ENCODE results near the gene TYRO3. TPM values are rescaled to one million over a fixed set of nuclear protein-coding genes. Genes with fewer than 3 reads are reported as not detected.

Gene TYRO3
- total and polyA plus RNA-seq, 2 donors (not counting 1 experiment from before 2014, with no cell fraction given): 0.05 TPM; not detected in 1

GRCh38 chr15:41577863-41578735 is 19.1 kb downstream of the TYRO3 start:
- CTCF ChIA-PET: interaction anchor here (1.9 kb wide), 1 partner anchor 25 kb away, joined by 6 read pairs; no protein-coding TSS in a partner anchor
- Histone ChIP-seq H3K4me3 (ENCODE audit: control extremely low read depth in 1 of 5, extremely low read depth in 1 of 5, insufficient read depth in 1 of 5, low read depth in 2 of 5, low read length in 4 of 5) (no peak overlapping the region), H3K9ac (ENCODE audit: low read length) (no peak overlapping the region), H3K27me3 (replicated peaks in 1 of 4; ENCODE audit: control extremely low read depth in 1 of 4, control insufficient read depth in 3 of 4, insufficient read depth in 4 of 4, low read length in 3 of 4) (no peaks in the 10 kb centered on the region), H3K79me2 (ENCODE audit: control insufficient read depth, insufficient read depth, low read length) (no peaks in the 10 kb centered on the region), H3K4me2 (replicated peaks; ENCODE audit: low read depth, low read length, poor library complexity, severe bottlenecking) (no peak overlapping the region), H3K9me3 (ENCODE audit: control extremely low read depth in 1 of 3, control insufficient read depth in 2 of 3, insufficient read depth in 1 of 3, low read length in 2 of 3) (no peaks in the 10 kb centered on the region), H3K4me1 (ENCODE audit: control insufficient read depth in 2 of 2, insufficient read depth in 2 of 2, low read length in 2 of 2) (no peaks in the 10 kb centered on the region), H4K20me1 (ENCODE audit: control insufficient read depth, insufficient read depth, low read length, poor library complexity, severe bottlenecking) (no peaks in the 10 kb centered on the region), H2AFZ (ENCODE audit: insufficient read depth, low read depth, low read length, poor library complexity, severe bottlenecking) (no peak overlapping the region), H3K27ac (ENCODE audit: low read length in 2 of 2) (no peak overlapping the region), H3K36me3 (replicated peaks in 1 of 2; ENCODE audit: control extremely low read depth in 1 of 2, control insufficient read depth in 1 of 2, extremely low read depth in 1 of 2, insufficient read depth in 2 of 2, low read length in 1 of 2) (no peaks in the 10 kb centered on the region)
- 93% methylated on average over 12 of the region's 12 CpGs for WGBS (ENCODE audit: insufficient coverage)
- intact Hi-C loops (cut with micrococcal nuclease): no loop called here
- Mint-ChIP-seq H3K4me1 (no peaks in the 10 kb centered on the region), H3K27ac (no peak overlapping the region), H3K27me3 (peaks cover 21% of the 10 kb centered on the region), H3K4me3 (no peak overlapping the region), H3K9me3 (ENCODE audit: insufficient read depth) (no peaks in the 10 kb centered on the region)
- POLR2A ChIA-PET: no interaction called here
- no peak for DNase-seq
- ATAC-seq (ENCODE audit: low read depth): no peak
- TF ChIP-seq CTCF (IDR thresholded peaks at IDR 0.05) (no peak), EZH2 (IDR thresholded peaks at IDR 0.05; ENCODE audit: borderline replicate concordance, insufficient read depth, low read depth, low read length, poor library complexity, severe bottlenecking) (no peak)

- Histone ChIP-seq H3K4me1 (ENCODE audit: control insufficient read depth in 2 of 2, insufficient read depth in 2 of 2, low read length in 2 of 2) (no peaks in the 10 kb centered on the region), H3K9me3 (ENCODE audit: control extremely low read depth in 1 of 3, control insufficient read depth in 2 of 3, insufficient read depth in 1 of 3, low read length in 2 of 3) (no peaks in the 10 kb centered on the region), H2AFZ (ENCODE audit: insufficient read depth, low read depth, low read length, poor library complexity, severe bottlenecking) (no peak overlapping the region), H3K4me3 (ENCODE audit: control extremely low read depth in 1 of 5, extremely low read depth in 1 of 5, insufficient read depth in 1 of 5, low read depth in 2 of 5, low read length in 4 of 5) (no peak overlapping the region), H3K36me3 (replicated peaks in 1 of 2; ENCODE audit: control extremely low read depth in 1 of 2, control insufficient read depth in 1 of 2, extremely low read depth in 1 of 2, insufficient read depth in 2 of 2, low read length in 1 of 2) (no peaks in the 10 kb centered on the region), H3K4me2 (replicated peaks; ENCODE audit: low read depth, low read length, poor library complexity, severe bottlenecking) (no peak overlapping the region), H4K20me1 (ENCODE audit: control insufficient read depth, insufficient read depth, low read length, poor library complexity, severe bottlenecking) (no peaks in the 10 kb centered on the region), H3K27me3 (replicated peaks in 1 of 4; ENCODE audit: control extremely low read depth in 1 of 4, control insufficient read depth in 3 of 4, insufficient read depth in 4 of 4, low read length in 3 of 4) (peaks cover 0 to 6% (median 2%) of the 10 kb centered on the region in 4 experiments), H3K9ac (ENCODE audit: low read length) (no peak overlapping the region), H3K79me2 (ENCODE audit: control insufficient read depth, insufficient read depth, low read length) (no peaks in the 10 kb centered on the region), H3K27ac (ENCODE audit: low read length in 2 of 2) (no peak overlapping the region)
- no peak for TF ChIP-seq EZH2 (IDR thresholded peaks at IDR 0.05; ENCODE audit: borderline replicate concordance, insufficient read depth, low read depth, low read length, poor library complexity, severe bottlenecking)
- TF ChIP-seq CTCF (IDR thresholded peaks at IDR 0.05): no peak
- no peaks in the 10 kb centered on the region for H3K4me1 Mint-ChIP-seq
- CTCF ChIA-PET: no interaction called here
- DNase-seq: no peak
- ATAC-seq (ENCODE audit: low read depth): no peak
- WGBS (ENCODE audit: insufficient coverage): 87% methylated on average over 9 of the region's 9 CpGs
- no peaks in the 10 kb centered on the region for H3K9me3 Mint-ChIP-seq (ENCODE audit: insufficient read depth)
- H3K27ac Mint-ChIP-seq: no peak overlapping the region
- POLR2A ChIA-PET: no interaction called here
- H3K27me3 Mint-ChIP-seq: peaks cover 21% of the 10 kb centered on the region
- intact Hi-C loops (cut with micrococcal nuclease): no loop called here
- no peak overlapping the region for H3K4me3 Mint-ChIP-seq
Measured at GRCh38 chr15:41578736-41579383, 19.8 kb downstream of the TYRO3 start.
